Activated naive CD4-positive, alpha-beta T cell treated with anti-CD3 and anti-CD28 coated beads, Interleukin-2, amount 10 ng/mL, durations not matched to agents 5 hours and 36 hours (primary cell): ENCODE data around the gene AMELY. TPM values are rescaled to one million over a fixed set of nuclear protein-coding genes. Genes with fewer than 3 reads are reported as not detected.

Experiments used
- total RNA-seq, 2 experiments: library from RNA; stranded (reverse); gene quantifications; one replicate each; pipeline ENCODE4 v1.2.3, GENCODE V29; 2021

The AMELY gene, protein sequence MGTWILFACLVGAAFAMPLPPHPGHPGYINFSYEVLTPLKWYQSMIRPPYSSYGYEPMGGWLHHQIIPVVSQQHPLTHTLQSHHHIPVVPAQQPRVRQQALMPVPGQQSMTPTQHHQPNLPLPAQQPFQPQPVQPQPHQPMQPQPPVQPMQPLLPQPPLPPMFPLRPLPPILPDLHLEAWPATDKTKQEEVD
- total RNA-seq = not detected

GRCh38 chrY:6911253-6911881 is at the start of gene AMELY:
Gene AMELY, minus strand, starts transcription at chrY:6911752. Its CDS starts 39,144 bp downstream, at chrY:6872608.

GRCh38 chrY:6910372-6911252 is 940 bp downstream of the AMELY start, which contains the start of gene TBL1Y:
Gene TBL1Y, plus strand, starts transcription at chrY:6910697. Its CDS starts 114,388 bp downstream, at chrY:7025085.

Other genes starting within 250 kb of the AMELY start
- not detected for gene TBL1Y, start 1.1 kb downstream of the AMELY start, total RNA-seq